HG02981 (cell line): ENCODE measurements around the gene IKZF2.
A peak's percentile ranks its signal among the peaks of the same experiment; 100 is the strongest.

ENCODE experiments used
- ATAC-seq: cut with Tn5 transposase; IDR thresholded peaks from one replicate; pipeline ENCODE4 v1.9.1; 2021; ENCODE audit warnings: mild to moderate bottlenecking, moderate library complexity; ENCODE audit not compliant: unreplicated experiment

IKZF2 gene

GRCh38 chr2:213151437-213152064 lies at the start of gene IKZF2:
Gene IKZF2 (minus strand): TSS chr2:213151612. CDS start chr2:213148629, 2,983 bp downstream.
- peak; percentile 65 for ATAC-seq

- no peak for ATAC-seq
Measured at GRCh38 chr2:213199871-213200270, 48.5 kb upstream of the IKZF2 start.

- ATAC-seq = no peak
Measured at GRCh38 chr2:213189001-213189899, 37.8 kb upstream of the IKZF2 start.

DNA sequence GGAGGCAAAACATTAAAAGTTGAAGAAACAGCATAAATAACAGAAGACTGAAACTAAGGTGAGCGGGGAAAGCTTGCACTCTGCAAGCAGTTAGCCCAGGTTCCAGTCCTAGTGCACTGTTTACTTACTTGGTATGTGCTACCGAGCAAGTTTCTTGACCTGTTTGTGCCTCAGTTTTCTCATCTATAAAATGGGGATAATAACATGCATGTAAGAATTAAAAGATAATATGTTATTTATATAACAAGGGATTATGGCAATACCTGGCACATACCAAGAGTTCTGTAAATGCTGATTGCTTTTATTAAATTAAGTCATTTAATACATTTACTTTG lies 37.1 kb upstream of the IKZF2 start:
- ATAC-seq = no peak

GRCh38 chr2:213187833-213188532 lies 36.6 kb upstream of the IKZF2 start:
- ATAC-seq = no peak

GRCh38 chr2:213187386-213187785 lies 36.0 kb upstream of the IKZF2 start:
- no peak for ATAC-seq

DNA sequence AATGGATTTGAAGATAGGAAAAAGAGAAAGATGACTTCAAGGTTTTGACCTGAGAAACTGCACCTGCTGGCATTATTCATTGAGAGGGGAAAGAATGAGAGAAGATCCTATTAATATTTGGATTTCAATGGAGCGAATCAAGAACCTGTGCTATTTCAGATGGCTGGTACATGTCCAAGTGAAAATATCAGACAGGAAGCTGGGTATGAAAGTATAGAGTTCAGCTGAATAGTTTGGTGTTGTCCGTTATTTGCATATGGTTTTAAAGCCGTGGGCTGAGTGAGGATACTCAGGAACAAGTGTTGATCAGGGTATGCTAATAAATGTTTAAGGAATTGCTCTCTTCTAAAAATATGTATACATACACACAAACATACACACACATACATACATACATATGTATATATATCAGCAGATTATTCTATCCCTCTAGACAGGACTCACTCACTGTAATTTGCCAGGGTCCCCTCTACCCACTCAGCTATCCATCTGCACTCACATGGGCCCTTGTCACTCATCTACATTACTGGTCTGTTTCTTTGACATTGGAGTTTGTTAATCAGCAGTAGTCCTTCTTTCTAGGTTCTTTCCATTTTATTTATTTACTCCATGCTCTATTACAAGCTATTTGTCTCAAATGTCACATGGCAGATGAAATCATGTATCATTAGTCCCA lies 33.9 kb upstream of the IKZF2 start:
- peak; percentile 92 for ATAC-seq

DNA sequence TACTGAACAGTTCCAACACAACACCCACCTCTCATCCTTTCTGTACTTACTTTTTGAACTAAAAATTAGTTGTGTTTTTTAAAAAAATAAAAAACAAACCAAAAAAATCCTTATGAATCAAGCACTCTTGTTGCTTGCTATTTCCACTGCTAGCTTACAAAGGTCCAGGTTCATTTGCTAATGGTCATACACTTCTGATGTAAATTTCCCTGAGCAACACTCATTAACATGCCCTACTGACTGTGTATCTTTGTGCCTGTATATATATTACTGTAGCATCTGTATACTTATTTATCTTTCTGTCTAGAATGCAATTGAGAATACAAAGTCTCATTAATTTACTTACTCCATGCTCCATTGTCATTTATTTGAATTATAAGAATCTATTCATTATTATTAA lies 30.3 kb upstream of the IKZF2 start:
- no peak for ATAC-seq

DNA sequence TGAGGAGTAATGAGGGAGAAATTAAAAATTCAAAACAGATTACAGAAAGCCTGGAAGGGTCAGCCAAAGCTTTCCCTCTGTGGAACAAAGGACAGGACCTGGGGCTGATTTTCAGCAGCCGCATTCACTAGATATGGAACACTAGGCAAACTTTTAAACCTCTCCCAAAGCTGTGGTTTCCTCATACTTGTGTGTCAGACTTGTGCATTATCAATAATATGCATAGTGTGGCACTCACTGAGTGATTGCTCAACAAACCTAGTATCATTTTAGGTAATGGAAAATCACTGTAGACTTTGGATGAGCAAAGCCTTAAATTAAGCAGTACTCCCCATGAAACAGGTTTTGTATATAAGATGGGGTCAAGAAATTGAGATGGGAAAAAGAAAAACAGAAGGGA lies 26.3 kb upstream of the IKZF2 start:
- ATAC-seq = no peak

- ATAC-seq = no peak
Measured at GRCh38 chr2:213175673-213176247, 24.3 kb upstream of the IKZF2 start.

- no peak for ATAC-seq
Measured at GRCh38 chr2:213172641-213173040, 21.2 kb upstream of the IKZF2 start.

DNA sequence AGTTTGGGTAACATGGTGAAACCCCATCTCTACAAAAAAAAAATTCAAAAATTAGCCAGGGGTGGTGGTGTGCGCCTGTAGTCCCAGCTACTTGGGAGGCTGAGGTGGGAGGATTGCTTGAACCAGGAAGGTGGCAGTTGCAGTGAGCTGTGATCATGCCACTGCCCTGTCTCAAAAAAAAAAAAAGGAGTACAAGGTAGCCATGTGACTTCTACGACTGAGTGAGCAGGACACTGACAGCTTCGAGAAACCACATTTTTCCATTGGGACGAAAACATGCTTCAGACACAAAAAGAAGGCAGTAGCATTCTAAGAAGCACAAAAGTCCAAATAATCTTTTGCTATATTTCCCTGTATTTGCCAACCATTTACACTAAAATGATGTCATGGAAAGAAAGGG lies 19.7 kb upstream of the IKZF2 start:
- ATAC-seq = no peak

GRCh38 chr2:213167271-213167930 lies 16.0 kb upstream of the IKZF2 start:
- no peak for ATAC-seq

GRCh38 chr2:213166109-213166508 lies 14.7 kb upstream of the IKZF2 start:
- peak; percentile 99 for ATAC-seq

DNA sequence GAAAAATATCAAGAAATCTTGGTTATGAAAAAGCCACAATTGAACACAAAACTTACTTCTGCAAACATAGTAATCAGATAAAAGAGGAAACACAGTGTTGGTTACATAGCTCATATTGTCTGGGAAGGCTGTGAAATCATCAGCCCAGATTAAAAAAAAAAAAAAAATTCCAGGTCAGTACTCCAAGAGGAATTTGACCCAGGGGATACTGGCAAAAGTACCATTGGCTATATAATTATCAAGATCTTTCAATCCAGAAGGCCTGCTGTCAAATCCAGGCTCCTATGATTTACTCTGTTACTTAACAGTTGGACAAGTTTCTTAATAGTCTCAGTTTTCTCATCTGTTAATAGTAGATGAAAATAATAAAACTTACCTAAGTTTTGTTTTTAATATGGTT lies 12.9 kb upstream of the IKZF2 start:
- ATAC-seq = no peak

- no peak for ATAC-seq
Measured at GRCh38 chr2:213162516-213163118, 11.2 kb upstream of the IKZF2 start.

- no peak for ATAC-seq
Measured at GRCh38 chr2:213161759-213162515, 10.5 kb upstream of the IKZF2 start.

- no peak for ATAC-seq
Measured at GRCh38 chr2:213159768-213160167, 8.4 kb upstream of the IKZF2 start.

- ATAC-seq = peak; percentile 84
Measured at GRCh38 chr2:213157242-213157641, 5.8 kb upstream of the IKZF2 start.
